GM12875 (cell line): ENCODE measurements around the gene COX4I1.
A peak's percentile ranks its signal among the peaks of the same experiment; 100 is the strongest.

Experiments used
- H3K4me3 ChIP-seq: one replicate; pipeline ENCODE4 v1.5.1; 2011; ENCODE audit warnings: low read depth, low read length, control low read depth
- CTCF ChIP-seq: IDR thresholded peaks from 2 replicates; pipeline ENCODE4 v1.5.1; 2011; ENCODE audit warnings: low read depth, mild to moderate bottlenecking, control low read depth, inconsistent platforms, low read length, moderate library complexity, borderline replicate concordance; ENCODE audit not compliant: insufficient read depth

COX4I1 gene

GRCh38 chr16:85799497-85800320 lies at the start of gene COX4I1, which contains the start of gene EMC8:
COX4I1 (plus strand) TSS chr16:85799695; CDS start chr16:85801206, 1,511 bp downstream.
EMC8 (minus strand) TSS chr16:85799544; CDS start chr16:85799295, 249 bp downstream.
- no peak for TF ChIP-seq CTCF
- peak within 1 kb of the TSS; percentile 95 for H3K4me3 ChIP-seq

- TF ChIP-seq CTCF: no peak
- H3K4me3 ChIP-seq: peak overlapping the region; percentile 72
These were observed 49.7 kb upstream of the COX4I1 start for GRCh38 chr16:85749771-85750145.

- TF ChIP-seq CTCF: peak; percentile 15; the same call in 1 of the 2 replicates
- H3K4me3 ChIP-seq: peak overlapping the region; percentile 72
These were observed 49.2 kb upstream of the COX4I1 start for GRCh38 chr16:85750146-85750826.

- TF ChIP-seq CTCF: no peak
- H3K4me3 ChIP-seq: peak within 1 kb of the TSS; percentile 72
These were observed 48.4 kb upstream of the COX4I1 start, which contains the start of gene C16orf74 for GRCh38 chr16:85750827-85751697. C16orf74 (minus strand) TSS chr16:85751096; CDS start chr16:85735217, 15,879 bp downstream.

- TF ChIP-seq CTCF: no peak
- peak overlapping the region; percentile 54 for H3K4me3 ChIP-seq
These were observed 47.6 kb upstream of the COX4I1 start for GRCh38 chr16:85751698-85752501.
